Astrocyte of the cerebellum (primary cell): ENCODE results near the gene TPCN1.

Source experiments
- DNase-seq: peaks from one replicate; pipeline ENCODE4 v3.0.0-alpha.2; 2011; ENCODE audit warnings: low read depth
- H3K4me3 ChIP-seq: 2 replicates; pipeline ENCODE4 v1.5.1; 2011; ENCODE audit warnings: mild to moderate bottlenecking, low read depth, low read length, moderate library complexity
- in situ Hi-C: cut with HindIII; loops from 2 replicates; pipeline ENCODE4 v1.10.0; 2017; ENCODE audit warnings: low sequenced_read_pairs
- TF ChIP-seq, protein P1 (sequence below): IDR thresholded peaks from 2 replicates; pipeline ENCODE4 v1.5.1; 2012; ENCODE audit warnings: low read length, low read depth, moderate library complexity, mild to moderate bottlenecking; ENCODE audit errors: missing control alignments

Gene TPCN1

DNA sequence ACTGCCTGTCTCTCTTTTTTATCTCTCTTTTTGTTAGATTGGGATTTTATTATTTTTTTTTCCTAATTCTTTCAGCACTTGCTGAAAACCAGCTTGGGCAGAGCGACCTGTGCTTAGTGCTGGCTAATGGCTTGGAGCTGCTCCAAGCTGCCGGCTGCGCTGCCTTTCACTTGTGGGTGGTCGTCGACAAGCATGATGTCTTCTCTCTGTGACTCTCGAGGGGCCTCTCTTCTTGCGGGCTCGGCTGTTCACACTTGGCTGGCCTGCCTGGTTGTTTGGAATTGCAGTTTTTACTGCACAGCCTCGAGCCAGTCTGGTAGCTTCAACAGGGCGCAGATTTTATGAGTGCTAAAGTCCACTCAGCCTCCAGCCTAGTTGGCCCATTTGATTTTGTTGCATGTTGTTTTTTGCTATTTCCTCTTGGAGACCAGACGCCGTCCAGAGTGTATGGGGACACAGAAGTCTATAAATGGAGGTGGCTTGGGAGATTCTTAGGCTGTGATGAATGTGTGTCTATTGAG lies 18.6 kb downstream of the TPCN1 start:
- TF ChIP-seq, protein P1, sequence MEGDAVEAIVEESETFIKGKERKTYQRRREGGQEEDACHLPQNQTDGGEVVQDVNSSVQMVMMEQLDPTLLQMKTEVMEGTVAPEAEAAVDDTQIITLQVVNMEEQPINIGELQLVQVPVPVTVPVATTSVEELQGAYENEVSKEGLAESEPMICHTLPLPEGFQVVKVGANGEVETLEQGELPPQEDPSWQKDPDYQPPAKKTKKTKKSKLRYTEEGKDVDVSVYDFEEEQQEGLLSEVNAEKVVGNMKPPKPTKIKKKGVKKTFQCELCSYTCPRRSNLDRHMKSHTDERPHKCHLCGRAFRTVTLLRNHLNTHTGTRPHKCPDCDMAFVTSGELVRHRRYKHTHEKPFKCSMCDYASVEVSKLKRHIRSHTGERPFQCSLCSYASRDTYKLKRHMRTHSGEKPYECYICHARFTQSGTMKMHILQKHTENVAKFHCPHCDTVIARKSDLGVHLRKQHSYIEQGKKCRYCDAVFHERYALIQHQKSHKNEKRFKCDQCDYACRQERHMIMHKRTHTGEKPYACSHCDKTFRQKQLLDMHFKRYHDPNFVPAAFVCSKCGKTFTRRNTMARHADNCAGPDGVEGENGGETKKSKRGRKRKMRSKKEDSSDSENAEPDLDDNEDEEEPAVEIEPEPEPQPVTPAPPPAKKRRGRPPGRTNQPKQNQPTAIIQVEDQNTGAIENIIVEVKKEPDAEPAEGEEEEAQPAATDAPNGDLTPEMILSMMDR = no peak
- in situ Hi-C loops = no loop called here

DNA sequence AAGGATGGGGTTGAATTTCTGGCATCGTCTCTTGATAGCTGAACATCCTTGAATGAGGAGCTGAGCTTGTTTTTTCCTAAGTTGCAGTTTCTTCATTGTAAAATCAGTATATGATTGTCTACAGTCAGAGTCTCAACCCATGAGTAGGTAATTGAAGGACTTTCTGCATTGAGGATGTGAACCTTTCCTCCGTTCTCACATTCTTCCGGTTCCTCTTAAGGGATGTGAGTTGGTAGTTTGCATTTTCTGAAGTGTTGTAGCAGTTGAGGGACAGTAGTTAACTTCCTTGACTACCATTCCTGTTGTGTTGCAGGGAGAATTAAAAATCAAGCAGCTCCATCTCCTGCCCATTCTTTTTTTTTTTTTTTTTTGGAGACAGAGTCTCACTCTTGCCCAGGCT lies 19.1 kb downstream of the TPCN1 start:
- DNase-seq = no peak
- in situ Hi-C loops = no loop called here
- no peak overlapping the region for H3K4me3 ChIP-seq
- TF ChIP-seq, protein P1 = no peak

More for the DNA sequence above, 18.6 kb downstream of the TPCN1 start:
- no peak overlapping the region for H3K4me3 ChIP-seq
- DNase-seq = no peak

DNA sequence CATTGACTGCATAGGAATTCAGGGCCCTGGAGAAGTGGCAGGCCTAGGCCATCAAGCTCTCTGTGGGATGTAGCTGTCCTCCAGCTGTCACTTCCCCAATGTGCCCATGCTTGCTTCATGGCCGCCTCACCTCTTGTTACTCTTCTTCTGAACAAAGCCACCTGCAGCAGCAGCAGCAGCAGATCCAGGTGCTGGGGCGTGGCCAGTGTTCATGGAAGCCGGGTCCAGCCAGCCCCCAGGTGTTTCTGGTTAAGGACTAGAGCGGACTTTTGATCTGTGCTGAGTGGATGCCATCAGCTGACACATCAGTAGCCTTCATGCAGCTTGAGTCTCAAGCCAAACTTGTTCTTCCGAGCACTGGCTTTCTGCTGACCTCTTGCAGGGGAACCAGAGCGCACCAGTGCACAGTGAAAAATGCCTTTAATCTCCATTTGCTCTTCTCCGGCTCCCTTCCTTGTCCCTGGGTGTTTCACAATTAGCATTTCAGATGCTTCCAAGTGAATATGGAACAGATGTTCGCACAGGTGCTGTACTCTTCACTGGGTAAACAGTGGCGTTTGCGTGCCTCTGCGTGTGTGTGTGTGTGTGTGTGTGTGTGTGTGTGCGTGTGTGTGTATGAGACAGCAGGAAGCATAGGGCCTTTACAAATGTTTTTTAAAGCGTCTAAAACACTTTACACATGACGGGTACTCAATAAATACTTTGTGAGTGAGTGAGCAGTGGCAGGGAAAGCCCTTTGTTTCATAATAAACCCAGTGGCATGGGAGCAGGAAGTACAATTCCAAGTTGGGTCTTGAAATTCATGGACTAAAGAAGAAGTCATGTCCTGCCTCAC lies 20.1 kb downstream of the TPCN1 start:
- in situ Hi-C loops = no loop called here
- DNase-seq = no peak
- H3K4me3 ChIP-seq = no peak overlapping the region
- TF ChIP-seq, protein P1 = no peak

DNA sequence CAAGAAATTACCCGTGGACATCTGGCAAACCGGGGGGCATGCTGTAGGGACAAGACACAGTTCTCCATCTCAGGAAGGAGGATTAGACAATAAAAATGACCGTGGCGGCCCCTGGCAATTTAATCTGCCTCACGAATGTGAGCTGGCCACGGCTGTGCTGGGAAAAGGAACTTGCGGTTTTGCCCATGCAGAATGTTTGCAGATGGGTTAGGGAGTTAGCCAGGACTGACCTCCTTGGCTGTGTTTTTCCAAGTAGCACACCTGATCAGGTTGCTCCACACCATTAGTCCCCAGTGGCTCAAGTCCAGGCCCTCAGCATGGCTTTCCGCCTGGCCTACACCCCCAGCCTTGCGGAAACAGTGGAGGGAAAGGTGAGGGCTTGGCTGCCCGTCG lies 20.8 kb downstream of the TPCN1 start:
- in situ Hi-C loops = no loop called here
- no peak for DNase-seq
- H3K4me3 ChIP-seq = no peak overlapping the region
- TF ChIP-seq, protein P1 = no peak

DNA sequence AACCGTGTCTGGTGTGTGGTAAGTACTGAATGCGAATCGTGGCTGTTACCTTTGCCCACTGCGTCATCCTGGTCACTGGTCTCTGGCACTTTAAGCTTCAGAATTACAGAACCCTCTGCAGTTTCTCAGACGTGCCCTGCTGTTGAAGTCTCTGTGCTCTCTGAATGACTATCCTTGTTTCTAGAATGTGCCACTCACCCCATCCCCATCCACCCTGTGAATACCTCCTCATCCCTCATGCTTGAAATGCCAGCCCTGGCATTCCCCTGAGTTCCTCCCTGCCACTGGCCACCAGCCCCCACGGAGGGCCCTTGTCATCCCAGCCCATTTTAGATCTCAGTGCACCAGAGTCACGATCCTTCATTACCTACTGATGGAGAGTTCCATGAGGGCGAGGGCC lies 21.3 kb downstream of the TPCN1 start:
- in situ Hi-C loops = no loop called here
- no peak for DNase-seq
- TF ChIP-seq, protein P1 = no peak
- no peak overlapping the region for H3K4me3 ChIP-seq

DNA sequence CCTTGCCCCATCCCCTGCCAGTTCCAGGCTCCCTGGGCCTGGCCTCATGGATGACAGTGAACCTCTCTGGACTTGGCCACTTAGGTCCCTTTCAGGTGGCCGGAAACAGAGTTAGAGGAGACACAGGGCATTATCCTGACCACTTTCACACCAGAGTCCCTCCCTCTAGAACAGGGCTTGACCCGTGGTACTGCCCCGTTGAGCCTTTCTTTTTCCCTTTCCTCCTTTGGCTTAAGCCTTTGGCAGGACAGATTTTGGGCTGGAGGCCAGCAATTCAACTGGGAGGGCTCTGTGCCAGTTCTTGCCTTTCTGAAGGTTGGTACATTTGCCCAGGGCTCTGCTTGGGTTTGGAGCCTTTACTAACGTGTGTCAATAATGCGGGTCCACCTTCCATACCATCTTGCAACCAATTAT lies 22.8 kb downstream of the TPCN1 start:
- no peak for DNase-seq
- TF ChIP-seq, protein P1 = no peak
- H3K4me3 ChIP-seq = no peak overlapping the region
- in situ Hi-C loops = no loop called here
